IPS-15b (cell line): ENCODE measurements around the gene FHL1.
"Not testable (repeated sequence)": the region's sequence is repeated elsewhere in the genome, so short reads cannot be mapped to it uniquely, and the experiment has no call there.

Experiments used
- H3K27me3 ChIP-seq: one replicate; pipeline ENCODE4 v1.6.1; 2013; ENCODE audit warnings: low read length; ENCODE audit not compliant: control insufficient read depth, insufficient read depth
- H3K36me3 ChIP-seq: one replicate; pipeline ENCODE4 v1.6.1; 2013; ENCODE audit warnings: low read length; ENCODE audit not compliant: control insufficient read depth, insufficient read depth
- H3K4me1 ChIP-seq: one replicate; pipeline ENCODE4 v1.6.1; 2013; ENCODE audit warnings: mild to moderate bottlenecking, low read length; ENCODE audit not compliant: control insufficient read depth, insufficient read depth
- H3K4me3 ChIP-seq: one replicate; pipeline ENCODE4 v1.5.1; 2013; ENCODE audit warnings: low read depth, low read length
- H3K9ac ChIP-seq: one replicate; pipeline ENCODE4 v1.6.1; 2013; ENCODE audit warnings: low read depth, mild to moderate bottlenecking, low read length
- H3K9me3 ChIP-seq: one replicate; pipeline ENCODE4 v1.6.1; 2013; ENCODE audit warnings: mild to moderate bottlenecking, low read length; ENCODE audit not compliant: control insufficient read depth, insufficient read depth

Gene FHL1

GRCh38 chrX:136148391-136148790 lies 1.1 kb downstream of the FHL1 start:
- Histone ChIP-seq H3K27me3 (peaks cover 21% of the 10 kb centered on the region), H3K36me3 (no peaks in the 10 kb centered on the region), H3K9me3 (no peaks in the 10 kb centered on the region), H3K4me3 (peak overlapping the region; percentile 43), H3K4me1 (peaks cover 2% of the 10 kb centered on the region), H3K9ac (no peak overlapping the region)

DNA sequence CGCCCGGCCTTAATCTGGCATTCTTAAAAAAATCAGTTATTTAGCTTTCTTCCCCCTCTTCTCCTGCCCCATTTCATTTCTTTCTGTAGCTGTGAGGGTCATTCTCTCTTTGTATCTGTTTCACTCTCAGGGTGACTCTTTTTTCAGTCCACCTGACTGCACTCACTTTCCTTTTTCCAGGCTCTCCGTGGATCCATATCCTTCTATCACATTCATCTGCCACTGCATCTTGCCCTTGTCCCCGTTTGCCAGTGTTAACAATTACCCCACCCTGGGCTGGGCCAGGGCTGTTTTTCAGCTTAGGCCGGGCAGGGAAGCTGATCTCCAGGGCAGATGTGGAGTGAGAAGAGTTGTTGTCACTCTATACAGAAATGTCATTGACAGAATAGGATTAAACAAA lies 7.7 kb downstream of the FHL1 start:
- H3K4me1 ChIP-seq: no peaks in the 10 kb centered on the region
- H3K36me3 ChIP-seq: no peaks in the 10 kb centered on the region
- H3K4me3 ChIP-seq: no peak overlapping the region

GRCh38 chrX:136156560-136157117 lies 9.3 kb downstream of the FHL1 start:
- Histone ChIP-seq H3K4me1 (no peaks in the 10 kb centered on the region), H3K27me3 (no peaks in the 10 kb centered on the region), H3K4me3 (no peak overlapping the region), H3K36me3 (no peaks in the 10 kb centered on the region), H3K9ac (no peak overlapping the region), H3K9me3 (peaks cover 4% of the 10 kb centered on the region)

More for the DNA sequence above, 7.7 kb downstream of the FHL1 start:
- H3K27me3 ChIP-seq: no peaks in the 10 kb centered on the region
- peaks cover 4% of the 10 kb centered on the region for H3K9me3 ChIP-seq
- no peak overlapping the region for H3K9ac ChIP-seq

DNA sequence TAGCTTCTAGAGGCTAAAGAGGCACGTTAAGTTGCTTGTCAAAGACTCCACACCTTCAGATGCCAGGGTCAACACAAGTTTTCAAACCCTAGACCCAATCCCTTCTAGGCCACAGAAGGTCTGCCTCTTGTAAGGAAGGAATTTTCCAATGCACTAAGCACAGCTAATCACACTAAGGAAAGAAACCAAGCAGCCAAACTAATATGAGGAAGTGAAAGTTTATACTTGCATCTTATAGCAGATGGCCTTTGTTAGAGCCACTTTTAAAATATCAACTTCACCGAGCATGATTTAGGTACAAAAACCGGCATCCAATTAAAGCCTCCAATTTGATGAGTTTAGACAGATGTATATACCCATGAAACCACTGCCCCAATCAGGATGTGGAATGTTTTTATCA lies 9.9 kb downstream of the FHL1 start:
- Histone ChIP-seq H3K27me3 (no peaks in the 10 kb centered on the region), H3K4me3 (no peak overlapping the region), H3K9ac (no peak overlapping the region), H3K9me3 (peaks cover 4% of the 10 kb centered on the region), H3K36me3 (no peaks in the 10 kb centered on the region), H3K4me1 (no peaks in the 10 kb centered on the region)

DNA sequence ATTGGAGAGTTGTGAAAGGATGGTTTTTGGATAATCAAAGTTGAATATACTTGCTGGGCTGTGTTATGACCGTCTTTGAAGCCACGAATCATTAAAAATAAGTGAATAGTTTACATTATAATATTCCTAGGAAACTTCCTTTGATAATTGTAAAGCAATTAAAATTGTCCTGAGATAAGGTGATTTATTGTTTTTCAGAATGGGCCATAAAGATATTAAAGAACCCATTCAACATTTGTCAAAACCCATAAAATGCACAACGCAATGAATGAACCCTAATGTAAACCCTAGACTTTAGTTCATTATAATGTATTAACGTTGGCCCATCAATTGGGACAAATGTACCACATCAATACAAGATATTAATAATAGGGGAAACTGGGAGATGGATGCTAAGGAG lies 11.4 kb downstream of the FHL1 start:
- no peak overlapping the region for H3K4me3 ChIP-seq
- no peaks in the 10 kb centered on the region for H3K4me1 ChIP-seq
- H3K27me3 ChIP-seq: no peaks in the 10 kb centered on the region
- H3K9me3 ChIP-seq: peaks cover 4% of the 10 kb centered on the region
- H3K36me3 ChIP-seq: no peaks in the 10 kb centered on the region
- H3K9ac ChIP-seq: no peak overlapping the region

GRCh38 chrX:136159611-136160025 lies 12.3 kb downstream of the FHL1 start:
- no peaks in the 10 kb centered on the region for H3K36me3 ChIP-seq
- H3K4me1 ChIP-seq: no peaks in the 10 kb centered on the region
- peaks cover 4% of the 10 kb centered on the region for H3K9me3 ChIP-seq
- H3K27me3 ChIP-seq: no peaks in the 10 kb centered on the region
- no peak overlapping the region for H3K4me3 ChIP-seq
- no peak overlapping the region for H3K9ac ChIP-seq

- H3K27me3 ChIP-seq: no peaks in the 10 kb centered on the region
- H3K9me3 ChIP-seq: peaks cover 4% of the 10 kb centered on the region
- H3K9ac ChIP-seq: no peak overlapping the region
- no peaks in the 10 kb centered on the region for H3K4me1 ChIP-seq
- H3K36me3 ChIP-seq: no peaks in the 10 kb centered on the region
- H3K4me3 ChIP-seq: no peak overlapping the region
Observed at GRCh38 chrX:136162827-136163570, 15.7 kb downstream of the FHL1 start.

DNA sequence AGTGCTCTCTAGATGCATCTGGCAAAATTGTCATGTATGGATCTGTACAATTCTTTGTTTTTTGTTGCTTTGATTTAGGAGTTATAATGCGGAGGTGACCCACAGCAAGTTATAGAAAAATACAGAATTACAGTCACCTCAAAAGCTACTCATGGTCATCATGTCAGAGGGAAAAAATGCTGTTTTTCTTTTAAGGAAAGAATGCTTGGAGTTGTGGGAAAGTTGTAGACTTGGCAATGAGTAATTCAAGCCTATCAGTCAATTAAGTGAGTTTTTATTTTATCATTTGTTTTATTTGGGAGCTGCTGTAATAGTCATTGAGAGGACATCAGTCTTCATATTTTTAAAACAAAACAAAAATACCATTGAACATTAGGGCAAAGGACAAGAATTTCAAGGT lies 16.4 kb downstream of the FHL1 start:
- no peaks in the 10 kb centered on the region for H3K36me3 ChIP-seq

GRCh38 chrX:136165406-136165805 lies 18.1 kb downstream of the FHL1 start:
- Histone ChIP-seq H3K4me1 (peaks cover 7% of the 10 kb centered on the region), H3K9ac (no peak overlapping the region), H3K27me3 (no peaks in the 10 kb centered on the region), H3K9me3 (no peaks in the 10 kb centered on the region), H3K36me3 (no peaks in the 10 kb centered on the region), H3K4me3 (no peak overlapping the region)

More for the DNA sequence above, 16.4 kb downstream of the FHL1 start:
- Histone ChIP-seq H3K4me1 (peaks cover 5% of the 10 kb centered on the region), H3K9me3 (peaks cover 4% of the 10 kb centered on the region), H3K9ac (no peak overlapping the region), H3K4me3 (no peak overlapping the region), H3K27me3 (no peaks in the 10 kb centered on the region)

DNA sequence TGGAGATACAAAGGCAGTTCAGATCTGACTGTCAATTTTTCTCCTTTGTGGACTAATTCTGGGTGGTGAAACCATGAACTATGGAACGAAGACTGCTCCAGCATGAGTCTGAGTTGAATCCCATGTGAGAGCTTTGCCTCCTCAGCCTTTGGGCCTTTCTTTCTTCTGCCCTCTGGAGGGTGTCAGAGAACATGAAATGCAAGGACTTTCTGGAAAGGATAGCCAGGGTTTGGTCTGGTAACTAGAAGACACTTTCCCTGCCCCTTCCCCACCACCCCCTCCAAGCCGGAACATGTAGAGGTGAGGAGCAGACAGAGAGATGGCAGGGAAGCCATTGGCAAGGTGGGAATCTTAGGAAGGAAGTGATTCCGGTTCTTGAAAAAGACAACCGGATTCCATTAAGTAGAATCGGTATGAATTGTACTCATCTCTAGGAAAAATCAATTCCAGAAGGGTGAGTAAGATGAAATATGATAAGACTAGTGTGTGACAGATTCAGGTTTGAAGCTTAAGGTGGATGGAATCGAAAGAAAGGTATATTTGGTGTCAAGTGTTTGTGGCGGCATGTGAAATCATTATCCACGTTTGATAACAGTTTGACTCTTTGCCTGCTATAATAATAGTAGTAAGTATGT lies 19.0 kb downstream of the FHL1 start:
- no peak overlapping the region for H3K9ac ChIP-seq
- no peaks in the 10 kb centered on the region for H3K27me3 ChIP-seq
- no peaks in the 10 kb centered on the region for H3K9me3 ChIP-seq
- no peak overlapping the region for H3K4me3 ChIP-seq
- no peaks in the 10 kb centered on the region for H3K36me3 ChIP-seq
- peaks cover 7% of the 10 kb centered on the region for H3K4me1 ChIP-seq

DNA sequence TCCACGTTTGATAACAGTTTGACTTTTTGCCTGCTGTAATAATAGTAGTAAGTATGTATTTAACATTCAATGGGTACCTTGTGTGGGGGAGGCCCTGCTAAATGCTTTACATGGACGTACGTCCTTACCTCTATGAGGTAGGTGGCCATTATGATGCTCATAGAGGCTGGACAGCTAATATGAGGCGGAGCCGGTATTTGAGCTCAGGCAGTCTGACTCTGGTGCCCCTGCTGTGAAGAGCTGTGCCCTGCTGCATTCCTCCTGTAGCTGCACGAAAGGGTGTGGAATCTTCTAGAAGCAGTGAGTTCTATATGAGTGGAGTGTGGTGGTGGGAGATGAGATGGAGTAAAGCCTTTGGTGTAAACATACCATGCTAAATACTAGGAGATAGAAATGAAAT lies 20.7 kb downstream of the FHL1 start:
- not testable (repeated sequence) for H3K36me3 ChIP-seq, H3K27me3 ChIP-seq, H3K9ac ChIP-seq, H3K9me3 ChIP-seq, H3K4me1 ChIP-seq, H3K4me3 ChIP-seq
